ENCODE data around the gene DNASE1L2.

The DNASE1L2 gene

DNA sequence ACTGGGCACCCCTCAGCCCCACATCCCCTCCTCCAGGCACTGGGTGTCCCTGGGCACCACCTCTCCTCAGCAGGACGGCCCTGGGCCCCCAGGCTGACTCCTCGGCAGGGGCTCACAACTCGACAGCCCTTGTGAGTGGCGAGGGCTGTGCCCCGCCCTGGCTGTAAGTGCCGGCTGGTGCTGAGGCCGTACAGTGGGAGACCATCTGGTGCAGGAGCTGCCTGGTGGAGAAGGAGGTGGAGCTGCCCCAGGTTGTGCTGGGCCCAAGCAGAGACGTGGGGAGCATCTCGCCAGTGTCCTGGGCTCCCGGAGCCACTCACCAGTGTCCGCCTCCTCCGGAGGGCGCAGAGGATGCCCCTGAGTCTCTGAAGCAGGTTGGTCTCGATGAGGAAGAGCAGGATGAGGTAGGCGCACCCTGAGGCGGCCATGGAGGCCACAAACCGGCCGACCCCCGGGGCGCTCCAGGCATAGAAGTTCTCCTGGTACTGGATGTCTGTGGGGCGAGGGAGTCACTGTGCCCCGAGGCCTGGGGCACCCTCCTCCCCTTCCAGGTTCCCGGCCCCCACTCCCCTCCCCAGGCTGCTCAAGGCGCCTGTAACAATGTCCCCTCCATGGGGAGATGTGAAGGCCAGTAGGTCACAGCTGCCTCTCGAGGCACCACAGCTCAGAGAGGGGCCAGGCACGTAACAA is 46.8 kb downstream of the DNASE1L2 start:
- in situ Hi-C loops (cut with MboI; ENCODE audit: low sequenced_read_pairs): no loop called here
- DNase-seq (ENCODE audit: low spot score in 2 of 2): no peak
- H3K4me3 ChIP-seq: no peak overlapping the region
- no peaks in the 10 kb centered on the region for H3K27me3 ChIP-seq (ENCODE audit: low read depth)
- peaks cover 3% of the 10 kb centered on the region for H3K36me3 ChIP-seq (replicated peaks)
- H3K4me1 ChIP-seq: no peaks in the 10 kb centered on the region
- H3K9me3 ChIP-seq: no peaks in the 10 kb centered on the region

DNA sequence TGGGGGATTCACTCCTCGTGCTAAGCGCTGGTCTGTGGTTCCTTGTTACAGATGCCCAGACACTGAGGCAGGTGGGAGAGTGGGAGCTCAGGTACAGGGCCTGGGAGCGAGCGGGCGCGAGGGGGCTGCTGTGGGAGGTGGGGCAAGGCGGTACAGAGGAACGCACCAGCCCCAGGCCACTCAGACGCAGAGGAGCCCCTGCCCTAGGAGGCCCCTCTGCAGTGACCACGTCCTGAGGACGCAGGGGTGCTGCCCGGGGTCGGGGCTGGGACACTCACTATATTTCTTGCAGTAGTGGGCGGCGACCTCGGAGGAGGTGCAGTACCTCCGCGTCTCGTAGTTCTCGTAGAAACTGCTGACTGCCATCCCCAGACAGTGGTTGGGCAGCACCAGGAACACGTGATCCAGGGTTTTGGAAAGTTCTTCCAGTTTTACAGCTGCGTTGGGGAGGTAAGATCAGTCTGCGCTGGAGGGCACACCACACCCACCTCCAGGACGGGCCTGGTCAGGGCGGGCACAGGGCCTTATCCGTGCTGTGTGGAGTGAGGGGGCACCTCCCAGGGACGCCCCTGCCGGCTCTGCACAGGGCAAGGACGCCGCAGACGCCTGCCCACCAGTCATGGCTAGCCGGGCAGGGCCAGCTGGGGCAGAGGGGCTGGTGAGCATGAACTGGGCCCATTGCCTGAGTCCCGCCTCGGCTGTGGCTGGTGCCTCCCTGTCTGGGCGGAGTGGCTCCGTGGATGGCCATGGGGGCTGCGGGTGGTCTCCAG is 47.9 kb downstream of the DNASE1L2 start:
- Histone ChIP-seq H3K9me3 (no peaks in the 10 kb centered on the region), H3K4me3 (no peak overlapping the region), H3K27me3 (ENCODE audit: low read depth) (no peaks in the 10 kb centered on the region), H3K36me3 (replicated peaks) (peaks cover 3% of the 10 kb centered on the region), H3K4me1 (no peaks in the 10 kb centered on the region)
- in situ Hi-C loops (cut with MboI; ENCODE audit: low sequenced_read_pairs): no loop called here
- no peak for DNase-seq (ENCODE audit: low spot score in 2 of 2)

GRCh38 chr16:2284797-2285576 is 48.7 kb downstream of the DNASE1L2 start:
- Histone ChIP-seq H3K36me3 (replicated peaks) (peaks cover 4% of the 10 kb centered on the region), H3K9me3 (no peaks in the 10 kb centered on the region), H3K4me3 (no peak overlapping the region), H3K4me1 (no peaks in the 10 kb centered on the region), H3K27me3 (ENCODE audit: low read depth) (no peaks in the 10 kb centered on the region)
- no peak for DNase-seq (ENCODE audit: low spot score in 2 of 2)
- in situ Hi-C loops (cut with MboI; ENCODE audit: low sequenced_read_pairs): no loop called here

GRCh38 chr16:2285731-2286191 is 49.5 kb downstream of the DNASE1L2 start:
- no peak for DNase-seq (ENCODE audit: low spot score in 2 of 2)
- H3K36me3 ChIP-seq (replicated peaks): peaks cover 10% of the 10 kb centered on the region
- H3K9me3 ChIP-seq: no peaks in the 10 kb centered on the region
- in situ Hi-C loops (cut with MboI; ENCODE audit: low sequenced_read_pairs): no loop called here
- no peak overlapping the region for H3K4me3 ChIP-seq
- no peaks in the 10 kb centered on the region for H3K27me3 ChIP-seq (ENCODE audit: low read depth)
- H3K4me1 ChIP-seq: no peaks in the 10 kb centered on the region

DNA sequence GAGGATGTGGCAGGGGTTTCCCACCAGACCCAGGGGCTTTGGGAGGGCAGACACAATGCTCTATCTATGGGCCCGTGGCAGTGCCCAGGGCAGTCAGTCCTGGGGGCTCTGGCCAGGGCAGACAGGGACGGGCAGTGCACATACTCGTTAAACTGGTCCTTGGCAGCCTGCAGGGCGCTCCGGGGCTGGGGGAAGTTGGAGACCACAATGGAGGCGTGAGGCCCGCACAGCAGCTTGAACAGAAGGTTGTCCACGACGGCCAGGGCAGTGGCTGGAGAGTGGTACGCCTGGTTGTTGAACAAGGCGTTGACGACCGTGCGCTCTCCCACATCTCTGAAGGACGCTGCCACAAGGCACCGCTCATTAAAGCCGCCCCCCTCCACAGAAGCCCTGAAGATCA is 50.3 kb downstream of the DNASE1L2 start:
- DNase-seq (ENCODE audit: low spot score in 2 of 2): no peak
- Histone ChIP-seq H3K9me3 (no peaks in the 10 kb centered on the region), H3K36me3 (replicated peaks) (peaks cover 10% of the 10 kb centered on the region), H3K4me3 (no peak overlapping the region), H3K27me3 (ENCODE audit: low read depth) (no peaks in the 10 kb centered on the region), H3K4me1 (no peaks in the 10 kb centered on the region)
- in situ Hi-C loops (cut with MboI; ENCODE audit: low sequenced_read_pairs): no loop called here

GRCh38 chr16:2287916-2288547 is 51.8 kb downstream of the DNASE1L2 start:
- DNase-seq (ENCODE audit: low spot score in 2 of 2): no peak
- Histone ChIP-seq H3K36me3 (replicated peaks) (peaks cover 10% of the 10 kb centered on the region), H3K27me3 (ENCODE audit: low read depth) (no peaks in the 10 kb centered on the region), H3K9me3 (no peaks in the 10 kb centered on the region), H3K4me3 (no peak overlapping the region), H3K4me1 (no peaks in the 10 kb centered on the region)
- in situ Hi-C loops (cut with MboI; ENCODE audit: low sequenced_read_pairs): no loop called here
